Measurements from ENCODE around the gene CDKN2B.

The CDKN2B gene

DNA sequence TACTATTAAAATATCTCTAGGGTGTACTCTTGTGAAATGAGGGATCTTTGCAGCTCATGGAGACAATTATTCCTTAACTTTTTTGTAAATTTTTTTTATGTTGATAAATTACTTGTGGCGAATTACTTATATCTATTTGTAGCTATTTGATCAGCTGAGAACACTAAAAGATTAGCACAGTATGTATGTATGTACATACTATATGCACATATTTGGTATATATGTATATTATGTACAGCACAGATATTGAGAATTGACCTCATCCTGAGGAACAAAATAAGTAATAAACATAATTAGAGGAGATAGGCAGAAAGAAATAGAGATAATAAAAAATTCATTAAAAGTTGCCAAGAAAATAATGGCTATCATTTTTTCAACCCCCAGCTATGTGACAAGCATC is 26.7 kb downstream of the CDKN2B start:
- Histone ChIP-seq H3K27ac (no peak overlapping the region), H3K4me3 (ENCODE audit: low read depth, low read length) (no peak overlapping the region), H3K27me3 (replicated peaks) (peaks cover under 1% of the 10 kb centered on the region), H3K36me3 (replicated peaks) (no peaks in the 10 kb centered on the region)
- no peak for TF ChIP-seq CTCF (IDR thresholded peaks at IDR 0.05; ENCODE audit: low read depth, low read length, missing control alignments)
- in situ Hi-C loops (cut with HindIII; ENCODE audit: low pct_ligation_motif_present, low sequenced_read_pairs) = no loop called here
- DNase-seq = no peak

- no peaks in the 10 kb centered on the region for H3K36me3 ChIP-seq (replicated peaks)
- in situ Hi-C loops (cut with HindIII; ENCODE audit: low pct_ligation_motif_present, low sequenced_read_pairs) = no loop called here
- no peak for DNase-seq
- peaks cover 3% of the 10 kb centered on the region for H3K27me3 ChIP-seq (replicated peaks)
- no peak overlapping the region for H3K27ac ChIP-seq
- no peak for TF ChIP-seq CTCF (IDR thresholded peaks at IDR 0.05; ENCODE audit: low read depth, low read length, missing control alignments)
- H3K4me3 ChIP-seq (ENCODE audit: low read depth, low read length) = no peak overlapping the region
These were observed 32.7 kb downstream of the CDKN2B start for GRCh38 chr9:21976334-21976875.

- peak overlapping the region; percentile 60 for H3K4me3 ChIP-seq (ENCODE audit: low read depth, low read length)
- peaks cover 3% of the 10 kb centered on the region for H3K27me3 ChIP-seq (replicated peaks)
- in situ Hi-C loops (cut with HindIII; ENCODE audit: low pct_ligation_motif_present, low sequenced_read_pairs) = no loop called here
- TF ChIP-seq CTCF (IDR thresholded peaks at IDR 0.05; ENCODE audit: low read depth, low read length, missing control alignments) = no peak
- peaks cover 7% of the 10 kb centered on the region for H3K36me3 ChIP-seq (replicated peaks)
- H3K27ac ChIP-seq = peak overlapping the region; percentile 70
- peak; percentile 80 for DNase-seq
These were observed 34.2 kb downstream of the CDKN2B start for GRCh38 chr9:21974722-21975409.

- in situ Hi-C loops (cut with HindIII; ENCODE audit: low pct_ligation_motif_present, low sequenced_read_pairs) = no loop called here
- DNase-seq = no peak
- Histone ChIP-seq H3K27ac (peak overlapping the region; percentile 70), H3K4me3 (ENCODE audit: low read depth, low read length) (peak overlapping the region; percentile 60), H3K36me3 (replicated peaks) (peaks cover 9% of the 10 kb centered on the region), H3K27me3 (replicated peaks) (peaks cover 3% of the 10 kb centered on the region)
- no peak for TF ChIP-seq CTCF (IDR thresholded peaks at IDR 0.05; ENCODE audit: low read depth, low read length, missing control alignments)
These were observed 34.8 kb downstream of the CDKN2B start for GRCh38 chr9:21974343-21974721.

DNA sequence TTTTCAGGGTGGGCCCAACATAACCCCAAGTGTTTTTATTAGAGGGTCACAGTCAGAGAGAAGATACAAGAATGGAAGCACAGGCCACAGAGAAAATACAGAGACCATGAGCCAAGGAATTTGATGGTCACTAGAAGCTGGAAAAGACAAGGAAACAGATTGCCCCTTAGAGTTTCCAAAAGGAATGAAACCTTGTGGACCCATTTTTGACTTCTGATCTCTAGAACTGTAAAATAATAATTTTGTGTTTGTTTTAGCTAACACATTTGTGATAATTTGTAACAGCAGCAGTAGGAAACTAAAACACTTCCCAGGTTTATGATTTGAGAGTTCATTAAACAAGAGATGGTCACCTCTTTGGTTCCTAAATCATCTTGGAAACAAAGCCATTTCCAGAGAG is 36.7 kb downstream of the CDKN2B start:
- in situ Hi-C loops (cut with HindIII; ENCODE audit: low pct_ligation_motif_present, low sequenced_read_pairs) = no loop called here
- DNase-seq = no peak
- Histone ChIP-seq H3K36me3 (replicated peaks) (peaks cover 12% of the 10 kb centered on the region), H3K27ac (peak overlapping the region; percentile 34), H3K4me3 (ENCODE audit: low read depth, low read length) (peak overlapping the region; percentile 12), H3K27me3 (replicated peaks) (peaks cover 2% of the 10 kb centered on the region)
- no peak for TF ChIP-seq CTCF (IDR thresholded peaks at IDR 0.05; ENCODE audit: low read depth, low read length, missing control alignments)
